ENCODE measurements around the gene GID8. TPM values are rescaled to one million over a fixed set of nuclear protein-coding genes. Genes with fewer than 3 reads are reported as not detected.

Gene GID8
- polyA plus RNA-seq, 2 of the 4 experiments (the other 2 are of a cell fraction), result 19.2 to 24.5 TPM

GRCh38 chr20:62940875-62941274, 2.9 kb downstream of the GID8 start:
- ChIA-PET POLR2A (no interaction called here), CTCF (no interaction called here)
- ATAC-seq, result no peak
- no peaks in the 10 kb centered on the region for H3K9me3 ChIP-seq
- H3K4me1 ChIP-seq, result peaks cover 18% of the 10 kb centered on the region
- H3K4me2 ChIP-seq, result no peak overlapping the region
- TF ChIP-seq BHLHE40 (IDR thresholded peaks at IDR 0.05; ENCODE audit: low read depth, low read length) (no peak), ZC3H11A (IDR thresholded peaks at IDR 0.05) (no peak), TP53 (CRISPR knock-in tag; IDR thresholded peaks at IDR 0.05) (no peak), RARB (CRISPR knock-in tag; IDR thresholded peaks at IDR 0.05) (no peak), ESRRA (IDR thresholded peaks at IDR 0.05; ENCODE audit: borderline replicate concordance, low read length) (no peak), CHD4 (IDR thresholded peaks at IDR 0.05; ENCODE audit: borderline replicate concordance) (no peak), FOSB (CRISPR knock-in tag; IDR thresholded peaks at IDR 0.05) (no peak), HES2 (IDR thresholded peaks at IDR 0.05) (no peak), HOXB13 (CRISPR knock-in tag; IDR thresholded peaks at IDR 0.05; ENCODE audit: low read depth) (no peak), ZFP36 (IDR thresholded peaks at IDR 0.05; ENCODE audit: borderline replicate concordance, partially characterized antibody) (no peak), RFX5 (IDR thresholded peaks at IDR 0.05) (no peak), CBX8 (IDR thresholded peaks at IDR 0.05) (no peak), JUNB (IDR thresholded peaks at IDR 0.05) (no peak), GATA3 (IDR thresholded peaks at IDR 0.05; ENCODE audit: borderline replicate concordance) (no peak), KDM1A (IDR thresholded peaks at IDR 0.05; ENCODE audit: low read depth) (no peak), CEBPB (IDR thresholded peaks at IDR 0.05) (no peak), RCOR1 (IDR thresholded peaks at IDR 0.05; ENCODE audit: low read depth, low read length) (no peak)
- TF ChIP-seq, protein P1, sequence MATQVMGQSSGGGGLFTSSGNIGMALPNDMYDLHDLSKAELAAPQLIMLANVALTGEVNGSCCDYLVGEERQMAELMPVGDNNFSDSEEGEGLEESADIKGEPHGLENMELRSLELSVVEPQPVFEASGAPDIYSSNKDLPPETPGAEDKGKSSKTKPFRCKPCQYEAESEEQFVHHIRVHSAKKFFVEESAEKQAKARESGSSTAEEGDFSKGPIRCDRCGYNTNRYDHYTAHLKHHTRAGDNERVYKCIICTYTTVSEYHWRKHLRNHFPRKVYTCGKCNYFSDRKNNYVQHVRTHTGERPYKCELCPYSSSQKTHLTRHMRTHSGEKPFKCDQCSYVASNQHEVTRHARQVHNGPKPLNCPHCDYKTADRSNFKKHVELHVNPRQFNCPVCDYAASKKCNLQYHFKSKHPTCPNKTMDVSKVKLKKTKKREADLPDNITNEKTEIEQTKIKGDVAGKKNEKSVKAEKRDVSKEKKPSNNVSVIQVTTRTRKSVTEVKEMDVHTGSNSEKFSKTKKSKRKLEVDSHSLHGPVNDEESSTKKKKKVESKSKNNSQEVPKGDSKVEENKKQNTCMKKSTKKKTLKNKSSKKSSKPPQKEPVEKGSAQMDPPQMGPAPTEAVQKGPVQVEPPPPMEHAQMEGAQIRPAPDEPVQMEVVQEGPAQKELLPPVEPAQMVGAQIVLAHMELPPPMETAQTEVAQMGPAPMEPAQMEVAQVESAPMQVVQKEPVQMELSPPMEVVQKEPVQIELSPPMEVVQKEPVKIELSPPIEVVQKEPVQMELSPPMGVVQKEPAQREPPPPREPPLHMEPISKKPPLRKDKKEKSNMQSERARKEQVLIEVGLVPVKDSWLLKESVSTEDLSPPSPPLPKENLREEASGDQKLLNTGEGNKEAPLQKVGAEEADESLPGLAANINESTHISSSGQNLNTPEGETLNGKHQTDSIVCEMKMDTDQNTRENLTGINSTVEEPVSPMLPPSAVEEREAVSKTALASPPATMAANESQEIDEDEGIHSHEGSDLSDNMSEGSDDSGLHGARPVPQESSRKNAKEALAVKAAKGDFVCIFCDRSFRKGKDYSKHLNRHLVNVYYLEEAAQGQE (IDR thresholded peaks at IDR 0.05), result no peak
- TF ChIP-seq, protein P2, sequence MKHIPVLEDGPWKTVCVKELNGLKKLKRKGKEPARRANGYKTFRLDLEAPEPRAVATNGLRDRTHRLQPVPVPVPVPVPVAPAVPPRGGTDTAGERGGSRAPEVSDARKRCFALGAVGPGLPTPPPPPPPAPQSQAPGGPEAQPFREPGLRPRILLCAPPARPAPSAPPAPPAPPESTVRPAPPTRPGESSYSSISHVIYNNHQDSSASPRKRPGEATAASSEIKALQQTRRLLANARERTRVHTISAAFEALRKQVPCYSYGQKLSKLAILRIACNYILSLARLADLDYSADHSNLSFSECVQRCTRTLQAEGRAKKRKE (CRISPR knock-in tag; IDR thresholded peaks at IDR 0.05; ENCODE audit: low read depth), result no peak
- TF ChIP-seq, protein P3, sequence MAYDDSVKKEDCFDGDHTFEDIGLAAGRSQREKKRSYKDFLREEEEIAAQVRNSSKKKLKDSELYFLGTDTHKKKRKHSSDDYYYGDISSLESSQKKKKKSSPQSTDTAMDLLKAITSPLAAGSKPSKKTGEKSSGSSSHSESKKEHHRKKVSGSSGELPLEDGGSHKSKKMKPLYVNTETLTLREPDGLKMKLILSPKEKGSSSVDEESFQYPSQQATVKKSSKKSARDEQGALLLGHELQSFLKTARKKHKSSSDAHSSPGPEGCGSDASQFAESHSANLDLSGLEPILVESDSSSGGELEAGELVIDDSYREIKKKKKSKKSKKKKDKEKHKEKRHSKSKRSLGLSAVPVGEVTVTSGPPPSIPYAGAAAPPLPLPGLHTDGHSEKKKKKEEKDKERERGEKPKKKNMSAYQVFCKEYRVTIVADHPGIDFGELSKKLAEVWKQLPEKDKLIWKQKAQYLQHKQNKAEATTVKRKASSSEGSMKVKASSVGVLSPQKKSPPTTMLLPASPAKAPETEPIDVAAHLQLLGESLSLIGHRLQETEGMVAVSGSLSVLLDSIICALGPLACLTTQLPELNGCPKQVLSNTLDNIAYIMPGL (CRISPR knock-in tag; IDR thresholded peaks at IDR 0.05; ENCODE audit: borderline replicate concordance), result no peak
- FAIRE-seq, result no peak
- DNase-seq (ENCODE audit: low read depth in 1 of 2, low spot score in 1 of 2), result no peak
- 82% methylated on average over 8 of the region's 8 CpGs for WGBS (ENCODE audit: missing lambda C conversion rate)
- no peak overlapping the region for H3K4me3 ChIP-seq
- no peak overlapping the region for H3K27ac ChIP-seq

DNA sequence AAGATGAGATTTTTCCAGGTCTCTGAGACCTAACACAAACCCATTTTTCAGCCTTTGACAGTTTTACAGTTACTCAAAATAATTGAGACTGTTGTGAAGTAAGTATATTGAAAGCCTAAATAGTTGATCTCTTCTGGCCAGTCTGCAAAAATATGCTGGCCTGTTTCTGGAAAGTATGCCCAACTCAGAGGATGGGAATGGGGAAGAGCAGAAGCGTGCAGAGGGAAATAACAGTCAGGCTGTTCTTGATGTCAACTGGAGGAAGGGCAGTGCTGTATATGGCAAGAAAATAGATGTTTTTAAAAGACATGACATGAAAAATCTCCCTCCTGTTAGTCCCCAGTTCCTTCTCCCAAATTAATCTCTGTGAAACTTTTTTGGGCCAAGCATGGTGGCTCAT, 3.8 kb downstream of the GID8 start:
- Histone ChIP-seq H3K27ac (no peak overlapping the region), H3K9me3 (no peaks in the 10 kb centered on the region), H3K4me3 (no peak overlapping the region), H3K4me1 (peaks cover 10% of the 10 kb centered on the region; the same call in 2 of the 3 replicates), H3K4me2 (no peak overlapping the region)
- ATAC-seq (no peak), DNase-seq (ENCODE audit: low read depth in 1 of 2, low spot score in 1 of 2) (no peak), FAIRE-seq (no peak)
- ChIA-PET POLR2A (no interaction called here), CTCF (interaction anchor here (0.9 to 1.7 kb wide), 2 partner anchors 12 to 13 kb away, joined by 3 to 4 read pairs; no protein-coding TSS in a partner anchor)
- 97% methylated on average over 1 of the region's 1 CpG for WGBS (ENCODE audit: missing lambda C conversion rate)
- no peak for TF ChIP-seq ZNF302 (CRISPR knock-in tag; IDR thresholded peaks at IDR 0.05)

Measured in A549 (cell line).